GM12878 (cell line): ENCODE data around the gene TPBGL. TPM values are rescaled to one million over a fixed set of nuclear protein-coding genes. Genes with fewer than 3 reads are reported as not detected.

Source experiments
- ATAC-seq: fragments of 200-7000 bp; cut with Tn5 transposase; 3 replicates; pipeline ENCODE4 v1.9.1; 2020; ENCODE audit warnings: mild to moderate bottlenecking, moderate library complexity
- BruUV-seq: library from RNA; stranded (reverse); fragments of 400-500 nt; replicated peaks from 2 replicates; lab custom pipeline; 2021; lab: Mats Ljungman, UMichigan
- CTCF ChIA-PET: fragments of 300-600 bp; sonication (Branson Sonifier 250); formaldehyde crosslinking; extraction: SDS; loops from one replicate; lab custom pipeline; 2021; ENCODE audit warnings: inconsistent platforms; lab: Yijun Ruan, JAX
- POLR2A ChIA-PET: fragments of 350-600 bp; formaldehyde crosslinking; extraction: SDS; loops from one replicate; lab custom pipeline; 2021; ENCODE audit warnings: inconsistent platforms; lab: Charles Lee
- RAD21 ChIA-PET: fragments of 300-600 bp; sonication (Branson Sonifier 250); formaldehyde crosslinking; loops from one replicate; lab custom pipeline; 2023; ENCODE audit warnings: antibody characterized with exemption; ENCODE audit not compliant: unreplicated experiment; lab: Charles Lee
- SMC1A ChIA-PET: fragments of 300-600 bp; sonication (Branson Sonifier 250); formaldehyde crosslinking; loops from one replicate; lab custom pipeline; 2023; ENCODE audit not compliant: unreplicated experiment, uncharacterized antibody; lab: Charles Lee
- DNase-seq: peaks from one replicate; pipeline ENCODE4 v3.0.0-alpha.2; 2011; ENCODE audit warnings: low read depth, low spot score
- FAIRE-seq: peaks from 3 replicates; lab custom pipeline; 2011; peaks lifted over from hg19 to GRCh38; lab: Jason Lieb, UNC
- H2AFZ ChIP-seq: 2 replicates; pipeline ENCODE4 v1.6.0; 2011; ENCODE audit warnings: low read depth, low read length, control low read depth; ENCODE audit not compliant: control insufficient read depth
- H3K27ac ChIP-seq: 2 replicates; pipeline ENCODE4 v1.5.1; 2011; ENCODE audit warnings: control low read depth; ENCODE audit not compliant: control insufficient read depth, insufficient read depth
- H3K27me3 ChIP-seq, 2 experiments: replicated peaks in 1 of 2; 2 replicates each; pipeline versions ENCODE4 v1.6.0 to v1.6.1; 2011; ENCODE audit warnings: low read length in 1 of 2; ENCODE audit not compliant: control insufficient read depth in 2 of 2, insufficient read depth in 2 of 2
- H3K36me3 ChIP-seq, 2 experiments: 2 replicates each; pipeline ENCODE4 v1.5.1; 2011; ENCODE audit warnings: low read length in 1 of 2; ENCODE audit not compliant: control insufficient read depth in 2 of 2, insufficient read depth in 2 of 2
- H3K4me1 ChIP-seq: 2 replicates; pipeline ENCODE4 v1.6.1; 2011; ENCODE audit warnings: mild to moderate bottlenecking, low read length, moderate library complexity, mixed read lengths; ENCODE audit not compliant: control insufficient read depth, insufficient read depth
- H3K4me2 ChIP-seq: 2 replicates; pipeline ENCODE4 v1.6.0; 2011; ENCODE audit warnings: control low read depth; ENCODE audit not compliant: control insufficient read depth, insufficient read depth
- H3K4me3 ChIP-seq: fragments of 200-600 bp; sonication (generic); 2 replicates; pipeline ENCODE4 v1.5.1; 2016
- H3K79me2 ChIP-seq: 2 replicates; pipeline ENCODE4 v1.6.0; 2011; ENCODE audit warnings: low read length; ENCODE audit not compliant: control insufficient read depth, insufficient read depth
- H3K9ac ChIP-seq: 2 replicates; pipeline ENCODE4 v1.8.0; 2011; ENCODE audit warnings: low read length, control low read depth, mixed read lengths; ENCODE audit not compliant: control insufficient read depth, insufficient read depth
- H3K9me3 ChIP-seq: replicated peaks from 3 replicates; pipeline ENCODE4 v1.5.1; 2011; ENCODE audit warnings: mild to moderate bottlenecking, low read length; ENCODE audit not compliant: control insufficient read depth, insufficient read depth
- H4K20me1 ChIP-seq: 2 replicates; pipeline ENCODE4 v1.6.0; 2011; ENCODE audit not compliant: control insufficient read depth, insufficient read depth
- JUND ChIP-seq: IDR thresholded peaks from 2 replicates; pipeline ENCODE4 v1.6.1; 2012; ENCODE audit warnings: low read depth, mild to moderate bottlenecking, low read length, improper control_type of control experiment, moderate library complexity
- NBN ChIP-seq: fragments of 450-650 bp; IDR thresholded peaks from 2 replicates; pipeline ENCODE4 v1.6.1; 2016
- NFYA ChIP-seq: IDR thresholded peaks from 2 replicates; pipeline ENCODE4 v1.6.1; 2011; ENCODE audit warnings: low read depth, mild to moderate bottlenecking, low read length, improper control_type of control experiment, borderline replicate concordance
- SREBF2 ChIP-seq: IDR thresholded peaks from 2 replicates; pipeline ENCODE4 v1.6.1; 2012; ENCODE audit warnings: mild to moderate bottlenecking, low read length
- USF1 ChIP-seq: IDR thresholded peaks from 2 replicates; pipeline ENCODE4 v1.6.1; 2011; ENCODE audit warnings: borderline replicate concordance, low read depth, mild to moderate bottlenecking, moderate library complexity, mixed read lengths, low read length; ENCODE audit not compliant: insufficient read depth; ENCODE audit errors: extremely low read length
- WGBS: methylation state at CpG from one replicate; pipeline ENCODE4 v1.1.6; 2016; ENCODE audit warnings: low lambda C conversion rate; ENCODE audit not compliant: insufficient replicate concordance, insufficient coverage; ENCODE audit errors: missing lambda C conversion rate; 5-methylcytosine and 5-hydroxymethylcytosine counted together
- in situ Hi-C: fragments of 300-500 bp; cut with MboI; formaldehyde crosslinking; loops from 9 replicates; pipeline ENCODE4 v1.14.3; 2018; ENCODE audit warnings: mixed read lengths
- intact Hi-C: fragments of 100-400 bp; cut with micrococcal nuclease; formaldehyde crosslinking; loops from one replicate; pipeline ENCODE4 v1.14.2; 2022; ENCODE audit not compliant: unreplicated experiment
- polyA plus RNA-seq, 11 experiments: library from polyadenylated mRNA; depleted of rRNA in 4 of 11; unstranded in 6 of 11; stranded (reverse) in 5 of 11; fragments of >200 nt; fragmentation: Nextera tagmentation in 4 of 11; fragmentation: Illumina TruSeq in 1 of 11; extraction: Ambion mirVana in 4 of 11; extraction: Trizol in 1 of 11; gene quantifications; 1 replicate in 1 of 11; 2 replicates in 10 of 11; pipeline versions ENCODE4 v1.2.1 to v1.2.3, GENCODE V29; 2011 to 2016; ENCODE audit warnings: inconsistent platforms in 2 of 11, missing spikeins in 2 of 11, low read depth in 1 of 11
- total RNA-seq, 4 experiments: library from RNA; depleted of rRNA in 3 of 4; stranded (reverse); fragments of >200 nt in 3 of 4; fragmentation: Illumina TruSeq in 1 of 4; extraction: Trizol in 1 of 4; gene quantifications; 2 replicates each; pipeline versions ENCODE4 v1.2.1 to v1.2.3, GENCODE V29; 2013 to 2021

The TPBGL gene
- total and polyA plus RNA-seq, 10 of the 15 experiments (the other 5 are each of a cell fraction or from before 2014, with no cell fraction given): not detected

DNA sequence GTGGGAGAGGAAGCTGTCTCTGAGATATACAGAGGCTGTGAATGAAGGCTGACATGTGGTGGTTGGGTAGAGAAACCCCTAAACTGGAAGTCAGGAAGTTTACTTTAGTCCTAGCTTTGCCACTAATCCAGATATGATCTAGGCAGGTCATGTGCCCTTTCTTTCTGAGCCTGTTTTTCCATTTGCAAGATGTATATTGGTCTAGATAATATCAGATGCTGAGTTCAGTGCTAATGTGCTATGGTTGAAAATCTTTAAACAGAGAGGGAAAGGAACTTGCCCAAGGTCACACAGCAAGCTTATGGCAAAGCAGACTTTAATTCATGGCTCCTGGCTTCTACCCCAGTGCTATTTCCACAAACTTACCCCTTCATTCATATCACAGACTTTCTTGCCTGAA lies 25.7 kb upstream of the TPBGL start:
- POLR2A ChIA-PET: no interaction called here
- Histone ChIP-seq H3K9ac (no peak overlapping the region), H3K4me3 (no peak overlapping the region), H3K79me2 (no peaks in the 10 kb centered on the region), H3K9me3 (no peaks in the 10 kb centered on the region), H3K27me3 (no peaks in the 10 kb centered on the region), H3K4me1 (no peaks in the 10 kb centered on the region), H3K27ac (no peak overlapping the region), H4K20me1 (no peaks in the 10 kb centered on the region), H3K36me3 (no peaks in the 10 kb centered on the region), H3K4me2 (no peak overlapping the region), H2AFZ (no peak overlapping the region)
- ATAC-seq: no peak
- CTCF ChIA-PET: interaction anchor here (0.6 to 3.1 kb wide), 6 partner anchors 9 to 287 kb away, joined by 3 to 18 read pairs (median 4); no protein-coding TSS in a partner anchor
- BruUV-seq: no TSS peak
- FAIRE-seq: no peak
- no peak for TF ChIP-seq SREBF2
- RAD21 ChIA-PET: interaction anchor here (1.6 kb wide), 1 partner anchor 10 kb away, joined by 7 read pairs; no protein-coding TSS in a partner anchor
- intact Hi-C loops (no loop called here), in situ Hi-C loops (no loop called here)
- SMC1A ChIA-PET: interaction anchor here (1.1 kb wide), 1 partner anchor 72 kb away, joined by 3 read pairs; no protein-coding TSS in a partner anchor
- no peak for DNase-seq

DNA sequence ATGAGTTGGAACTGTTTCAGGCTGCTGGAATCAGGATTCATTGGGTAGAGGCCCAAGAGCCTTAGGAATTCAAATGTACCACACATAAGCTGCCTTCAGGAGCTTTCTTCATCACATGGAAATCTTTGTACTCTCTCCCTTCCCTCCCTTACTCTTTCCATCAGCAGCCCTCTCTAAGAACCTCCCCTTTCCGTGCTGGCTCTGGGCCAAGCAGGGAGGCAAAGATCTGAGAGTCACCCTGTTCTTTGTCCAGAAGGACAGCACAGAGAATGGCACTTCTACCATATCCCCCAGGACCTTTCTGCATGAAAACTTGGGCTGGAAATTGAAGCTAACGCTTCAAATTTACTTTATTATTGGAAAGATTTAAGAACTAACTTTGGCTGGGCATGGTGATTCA lies 20.7 kb upstream of the TPBGL start:
- in situ Hi-C loops (no loop called here), intact Hi-C loops (no loop called here)
- BruUV-seq: no TSS peak
- ATAC-seq: no peak
- RAD21 ChIA-PET: no interaction called here
- WGBS: 0% methylated on average over 2 of the region's 2 CpGs
- H3K79me2 ChIP-seq: no peaks in the 10 kb centered on the region
- no peak for DNase-seq
- H3K4me2 ChIP-seq: no peak overlapping the region
- no peak overlapping the region for H3K9ac ChIP-seq
- no peak for FAIRE-seq
- H3K4me1 ChIP-seq: no peaks in the 10 kb centered on the region
- H3K4me3 ChIP-seq: no peak overlapping the region
- no peaks in the 10 kb centered on the region for H4K20me1 ChIP-seq
- no peak overlapping the region for H2AFZ ChIP-seq
- H3K27me3 ChIP-seq: no peaks in the 10 kb centered on the region; a peak in 1 of 4 replicates
- SMC1A ChIA-PET: no interaction called here
- TF ChIP-seq NFYA (no peak), JUND (no peak), USF1 (no peak), NBN (no peak)
- H3K27ac ChIP-seq: no peak overlapping the region
- H3K36me3 ChIP-seq: no peaks in the 10 kb centered on the region
- POLR2A ChIA-PET: no interaction called here
- CTCF ChIA-PET: interaction anchor here (1.0 to 1.4 kb wide), 4 partner anchors 15 to 289 kb away, joined by 3 to 4 read pairs (median 3); no protein-coding TSS in a partner anchor
- no peaks in the 10 kb centered on the region for H3K9me3 ChIP-seq
